IMR-90 (cell line): ENCODE data around the gene CST5. TPM values are rescaled to one million over a fixed set of nuclear protein-coding genes. Genes with fewer than 3 reads are reported as not detected.

Experiments
- ATAC-seq: fragments of 200-7000 bp; cut with Tn5 transposase; 2 replicates; pipeline ENCODE4 v1.9.1; 2020; ENCODE audit warnings: low read depth, mild to moderate bottlenecking, moderate library complexity
- BruUV-seq: library from RNA; stranded (reverse); fragments of 400-500 nt; replicated peaks from 2 replicates; lab custom pipeline; 2021; lab: Mats Ljungman, UMichigan
- CTCF ChIA-PET: fragments of 300-600 bp; formaldehyde crosslinking; extraction: SDS; loops from one replicate; lab custom pipeline; 2021; ENCODE audit warnings: antibody characterized with exemption; lab: Yijun Ruan, JAX
- POLR2A ChIA-PET: fragments of 300-600 bp; sonication (Branson Sonifier 250); formaldehyde crosslinking; loops from one replicate; lab custom pipeline; 2022; ENCODE audit warnings: antibody characterized with exemption; ENCODE audit not compliant: unreplicated experiment; lab: Charles Lee
- DNase-seq: peaks from one replicate; pipeline ENCODE4 v3.0.0; 2013
- H2AFZ ChIP-seq: replicated peaks from 2 replicates; pipeline ENCODE3; 2013; ENCODE audit warnings: low read length, mild to moderate bottlenecking; ENCODE audit not compliant: poor library complexity
- H2AK5ac ChIP-seq: 2 replicates; pipeline ENCODE4 v1.6.1; 2013; ENCODE audit warnings: low read depth, low read length, inconsistent platforms
- H2AK9ac ChIP-seq: replicated peaks from 2 replicates; pipeline ENCODE3; 2013; ENCODE audit warnings: mild to moderate bottlenecking, low read depth, low read length, moderate library complexity; ENCODE audit not compliant: poor library complexity
- H2BK120ac ChIP-seq: 2 replicates; pipeline ENCODE4 v1.6.1; 2013; ENCODE audit warnings: low read depth, low read length, inconsistent platforms
- H2BK15ac ChIP-seq: 3 replicates; pipeline ENCODE4 v1.6.1; 2013; ENCODE audit warnings: low read depth, low read length, inconsistent platforms
- H2BK20ac ChIP-seq: 2 replicates; pipeline ENCODE4 v1.6.1; 2013; ENCODE audit warnings: low read depth, mild to moderate bottlenecking, inconsistent platforms, low read length, moderate library complexity
- H2BK5ac ChIP-seq: 2 replicates; pipeline ENCODE4 v1.6.1; 2013; ENCODE audit warnings: mild to moderate bottlenecking, low read depth, low read length, inconsistent platforms; ENCODE audit not compliant: poor library complexity, severe bottlenecking
- H3K14ac ChIP-seq: replicated peaks from 2 replicates; pipeline ENCODE4 v1.6.1; 2013; ENCODE audit warnings: low read depth, low read length, inconsistent platforms
- H3K18ac ChIP-seq: 2 replicates; pipeline ENCODE4 v1.6.1; 2013; ENCODE audit warnings: low read depth, low read length, control low read depth
- H3K23ac ChIP-seq: 2 replicates; pipeline ENCODE4 v1.6.1; 2013; ENCODE audit warnings: low read depth, low read length, inconsistent platforms
- H3K27ac ChIP-seq: 2 replicates; pipeline ENCODE4 v1.5.1; 2013; ENCODE audit warnings: mild to moderate bottlenecking, control low read depth, low read length; ENCODE audit not compliant: insufficient read depth
- H3K27me3 ChIP-seq: 2 replicates; pipeline ENCODE4 v1.6.1; 2013; ENCODE audit warnings: low read length; ENCODE audit not compliant: control insufficient read depth, insufficient read depth
- H3K36me3 ChIP-seq: 2 replicates; pipeline ENCODE4 v1.6.1; 2013; ENCODE audit warnings: low read length, mixed read lengths; ENCODE audit not compliant: control insufficient read depth, insufficient read depth
- H3K4ac ChIP-seq: 2 replicates; pipeline ENCODE4 v1.6.1; 2013; ENCODE audit warnings: low read depth, low read length, inconsistent platforms
- H3K4me1 ChIP-seq: 2 replicates; pipeline ENCODE4 v1.6.1; 2013; ENCODE audit warnings: low read length, mixed read lengths; ENCODE audit not compliant: control insufficient read depth, insufficient read depth
- H3K4me2 ChIP-seq: 2 replicates; pipeline ENCODE4 v1.6.1; 2013; ENCODE audit warnings: low read depth, mild to moderate bottlenecking, control low read depth, low read length, moderate library complexity
- H3K4me3 ChIP-seq: 2 replicates; pipeline ENCODE4 v1.5.1; 2013; ENCODE audit warnings: low read depth, mild to moderate bottlenecking, control low read depth, low read length, moderate library complexity; ENCODE audit not compliant: insufficient read depth
- H3K56ac ChIP-seq: 2 replicates; pipeline ENCODE4 v1.6.1; 2013; ENCODE audit warnings: low read length, inconsistent platforms; ENCODE audit not compliant: insufficient read depth; ENCODE audit errors: extremely low read depth
- H3K79me1 ChIP-seq, 2 experiments: 2 replicates each; pipeline ENCODE4 v1.6.1; 2013; ENCODE audit warnings: low read length in 2 of 2, inconsistent platforms in 1 of 2, low read depth in 1 of 2
- H3K9ac ChIP-seq: 2 replicates; pipeline ENCODE4 v1.6.1; 2013; ENCODE audit warnings: low read depth, low read length, control low read depth
- H3K9me1 ChIP-seq: 2 replicates; pipeline ENCODE4 v1.6.1; 2013; ENCODE audit warnings: low read length, inconsistent platforms; ENCODE audit not compliant: insufficient read depth
- H3K9me3 ChIP-seq: 2 replicates; pipeline ENCODE4 v1.6.1; 2013; ENCODE audit warnings: low read length; ENCODE audit not compliant: control insufficient read depth, insufficient read depth
- H4K20me1 ChIP-seq: 2 replicates; pipeline ENCODE4 v1.6.1; 2013; ENCODE audit warnings: low read length, inconsistent platforms; ENCODE audit not compliant: insufficient read depth
- H4K5ac ChIP-seq: 2 replicates; pipeline ENCODE4 v1.6.1; 2013; ENCODE audit warnings: mild to moderate bottlenecking, low read depth, low read length, control low read depth
- H4K8ac ChIP-seq, 2 experiments: 2 replicates each; pipeline ENCODE4 v1.6.1; 2013; ENCODE audit warnings: low read depth in 2 of 2, low read length in 2 of 2, control low read depth in 1 of 2, inconsistent platforms in 1 of 2
- H4K91ac ChIP-seq: 2 replicates; pipeline ENCODE4 v1.6.1; 2013; ENCODE audit warnings: low read depth, low read length, inconsistent platforms; ENCODE audit not compliant: insufficient read depth
- FOS ChIP-seq: fragments of 150-350 bp; IDR thresholded peaks from 2 replicates; pipeline ENCODE4 v1.6.1; 2016; ENCODE audit warnings: low read depth, low read length
- POLR2A ChIP-seq: IDR thresholded peaks from 2 replicates; pipeline ENCODE4 v1.6.1; 2012; ENCODE audit warnings: mild to moderate bottlenecking, low read depth, low read length
- RFX5 ChIP-seq: IDR thresholded peaks from 2 replicates; pipeline ENCODE4 v1.8.0; 2012; ENCODE audit warnings: low read depth, mild to moderate bottlenecking, low read length, moderate library complexity
- WGBS, 2 experiments: methylation state at CpG; one replicate each; pipeline versions ENCODE4 v1.1.5 to v1.1.7; 2013; ENCODE audit warnings: missing lambda C conversion rate in 2 of 2; ENCODE audit not compliant: insufficient read length in 1 of 2; ENCODE audit errors: extremely low coverage in 2 of 2; 5-methylcytosine and 5-hydroxymethylcytosine counted together
- dilution Hi-C: fragments of 300-500 bp; cut with HindIII; formaldehyde crosslinking; loops from one replicate; pipeline ENCODE4 v1.14.3; 2018; ENCODE audit warnings: low sequenced_read_pairs; ENCODE audit not compliant: unreplicated experiment
- in situ Hi-C: fragments of 300-500 bp; cut with MboI; formaldehyde crosslinking; loops from 3 replicates; pipeline ENCODE4 v1.14.3; 2019; ENCODE audit warnings: low sequenced_read_pairs, inconsistent platforms, mixed read lengths
- intact Hi-C: fragments of 100-400 bp; cut with micrococcal nuclease; formaldehyde crosslinking; loops from 2 replicates; pipeline ENCODE4 v1.10.0; 2022
- polyA plus RNA-seq, 3 experiments: library from polyadenylated mRNA; depleted of rRNA; stranded (reverse); fragments of >200 nt; gene quantifications; 2 replicates each; pipeline ENCODE4 v1.2.3, GENCODE V29; 2012; ENCODE audit warnings: low replicate concordance in 1 of 3
- total RNA-seq: library from RNA; depleted of rRNA; stranded (reverse); fragments of >200 nt; gene quantifications from 2 replicates; pipeline ENCODE4 v1.2.3, GENCODE V29; 2012
- TF ChIP-seq, protein P1 (sequence below): conservative IDR thresholded peaks from 2 replicates; pipeline ENCODE4 v1.5.1; 2012; ENCODE audit warnings: mild to moderate bottlenecking, low read depth, low read length, improper control_type of control experiment

CST5 gene
- total and polyA plus RNA-seq, 2 of the 4 experiments (the other 2 are of a cell fraction), result not detected

DNA sequence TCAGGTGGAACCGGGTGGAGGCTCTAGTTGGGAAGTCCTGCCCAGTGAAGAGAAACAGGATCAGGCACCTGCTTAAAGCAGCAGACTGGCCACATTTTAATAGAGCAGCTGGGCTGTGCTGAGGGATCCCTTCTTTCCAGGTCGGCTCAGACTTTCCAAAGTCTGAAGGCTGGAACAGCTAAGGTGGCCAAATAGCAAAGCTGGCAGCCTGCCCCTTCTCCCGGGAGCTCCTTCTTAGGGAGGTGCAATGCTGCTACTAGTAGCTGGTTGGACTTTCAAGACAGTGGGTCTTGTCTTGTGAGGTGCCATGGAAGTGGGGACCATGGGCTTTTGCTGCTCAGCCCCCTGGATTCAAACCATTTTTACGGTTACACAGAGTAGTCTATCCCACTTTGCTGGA, 30.7 kb upstream of the CST5 start:
- WGBS, 2 experiments, result no CpG with 5 or more reads among the region's 4 CpGs
- ATAC-seq, result no peak

More for the DNA sequence above, 30.7 kb upstream of the CST5 start:
- TF ChIP-seq POLR2A (no peak), RFX5 (no peak), FOS (no peak)
- TF ChIP-seq, protein P1, sequence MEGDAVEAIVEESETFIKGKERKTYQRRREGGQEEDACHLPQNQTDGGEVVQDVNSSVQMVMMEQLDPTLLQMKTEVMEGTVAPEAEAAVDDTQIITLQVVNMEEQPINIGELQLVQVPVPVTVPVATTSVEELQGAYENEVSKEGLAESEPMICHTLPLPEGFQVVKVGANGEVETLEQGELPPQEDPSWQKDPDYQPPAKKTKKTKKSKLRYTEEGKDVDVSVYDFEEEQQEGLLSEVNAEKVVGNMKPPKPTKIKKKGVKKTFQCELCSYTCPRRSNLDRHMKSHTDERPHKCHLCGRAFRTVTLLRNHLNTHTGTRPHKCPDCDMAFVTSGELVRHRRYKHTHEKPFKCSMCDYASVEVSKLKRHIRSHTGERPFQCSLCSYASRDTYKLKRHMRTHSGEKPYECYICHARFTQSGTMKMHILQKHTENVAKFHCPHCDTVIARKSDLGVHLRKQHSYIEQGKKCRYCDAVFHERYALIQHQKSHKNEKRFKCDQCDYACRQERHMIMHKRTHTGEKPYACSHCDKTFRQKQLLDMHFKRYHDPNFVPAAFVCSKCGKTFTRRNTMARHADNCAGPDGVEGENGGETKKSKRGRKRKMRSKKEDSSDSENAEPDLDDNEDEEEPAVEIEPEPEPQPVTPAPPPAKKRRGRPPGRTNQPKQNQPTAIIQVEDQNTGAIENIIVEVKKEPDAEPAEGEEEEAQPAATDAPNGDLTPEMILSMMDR, result no peak
- Histone ChIP-seq H2BK120ac (no peak overlapping the region), H2AFZ (no peak overlapping the region), H2AK5ac (no peak overlapping the region), H3K9ac (no peak overlapping the region), H4K20me1 (no peaks in the 10 kb centered on the region), H2BK20ac (no peak overlapping the region), H3K4ac (no peak overlapping the region), H3K4me1 (no peaks in the 10 kb centered on the region), H3K18ac (no peak overlapping the region), H2AK9ac (no peak overlapping the region), H3K79me1 (no peaks in the 10 kb centered on the region), H4K8ac (no peak overlapping the region), H3K27ac (no peak overlapping the region), H3K4me2 (no peak overlapping the region), H2BK5ac (no peak overlapping the region), H3K23ac (no peak overlapping the region), H2BK15ac (no peak overlapping the region), H3K27me3 (no peaks in the 10 kb centered on the region), H3K56ac (no peak overlapping the region), H4K91ac (no peak overlapping the region), H3K14ac (no peak overlapping the region), H4K5ac (no peak overlapping the region), H3K36me3 (no peaks in the 10 kb centered on the region), H3K9me1 (no peaks in the 10 kb centered on the region), H3K9me3 (no peaks in the 10 kb centered on the region), H3K4me3 (no peak overlapping the region)
- CTCF ChIA-PET, result no interaction called here
- dilution Hi-C loops, result no loop called here
- POLR2A ChIA-PET, result no interaction called here
- no TSS peak for BruUV-seq
- intact Hi-C loops, result no loop called here
- DNase-seq, result no peak
- in situ Hi-C loops, result no loop called here
